Cardiac muscle cell (in vitro differentiated cells and primary cell): ENCODE measurements around the gene CDK5RAP2. TPM values are rescaled to one million over a fixed set of nuclear protein-coding genes. Genes with fewer than 3 reads are reported as not detected.

Source experiments
- DNase-seq, 2 donors: peaks; one replicate each; pipeline versions ENCODE4 v3.0.0 to v3.0.0-alpha.2; 2010 to 2017; ENCODE audit warnings: low read depth in 1 of 2, low spot score in 1 of 2
- H3K27ac ChIP-seq: fragments of 200-600 bp; sonication (generic); 2 replicates; pipeline ENCODE4 v1.5.1; 2016
- H3K27me3 ChIP-seq: fragments of 200-600 bp; sonication (generic); 2 replicates; pipeline ENCODE4 v1.6.0; 2016; ENCODE audit warnings: control low read depth
- H3K36me3 ChIP-seq: fragments of 200-600 bp; sonication (generic); 2 replicates; pipeline ENCODE4 v1.5.1; 2016; ENCODE audit warnings: control low read depth
- H3K4me1 ChIP-seq: fragments of 200-600 bp; sonication (generic); 2 replicates; pipeline ENCODE4 v1.8.1; 2017; ENCODE audit warnings: low read depth, mild to moderate bottlenecking, mixed run types
- H3K4me3 ChIP-seq: fragments of 200-600 bp; sonication (generic); 2 replicates; pipeline ENCODE4 v1.5.1; 2016; ENCODE audit warnings: mild to moderate bottlenecking
- H3K9me3 ChIP-seq: fragments of 200-600 bp; sonication (generic); 2 replicates; pipeline ENCODE4 v1.5.1; 2017; ENCODE audit warnings: low read depth, mild to moderate bottlenecking, control low read depth
- polyA plus RNA-seq: library from polyadenylated mRNA; unstranded; fragments of >200 nt; fragmentation: Nextera tagmentation; extraction: Ambion mirVana; gene quantifications from 2 replicates; pipeline ENCODE4 v1.2.1, GENCODE V29; 2016
- total RNA-seq: library from RNA; depleted of rRNA; stranded (reverse); fragments of >200 nt; gene quantifications from 2 replicates; pipeline ENCODE4 v1.2.3, GENCODE V29; 2016
- TF ChIP-seq, protein P1 (sequence below): IDR thresholded peaks from 2 replicates; pipeline ENCODE4 v1.5.1; 2012; ENCODE audit warnings: low read depth, mild to moderate bottlenecking, low read length

The CDK5RAP2 gene
- total and polyA plus RNA-seq, 2 experiments from 2014 or later, result 33.5 to 60.4 TPM

DNA sequence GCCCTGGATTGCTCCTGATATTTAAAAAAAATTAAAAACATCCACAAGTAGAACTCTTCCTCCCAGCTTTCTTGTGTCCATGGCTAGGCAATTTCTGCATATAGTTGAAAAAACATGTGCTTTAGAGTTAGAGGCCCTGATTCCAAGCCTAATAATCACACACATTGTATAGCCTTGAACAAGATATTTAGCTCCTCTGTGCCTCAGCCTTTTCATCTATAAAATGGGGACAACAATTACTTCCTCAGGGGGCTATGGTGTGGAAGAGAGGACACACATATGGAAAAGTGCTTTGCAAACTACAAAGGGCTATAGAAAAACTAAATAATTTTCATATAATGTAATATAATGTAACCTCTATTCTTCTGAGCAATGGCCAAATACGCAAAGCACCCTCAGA is 23.0 kb upstream of the CDK5RAP2 start:
- TF ChIP-seq, protein P1, sequence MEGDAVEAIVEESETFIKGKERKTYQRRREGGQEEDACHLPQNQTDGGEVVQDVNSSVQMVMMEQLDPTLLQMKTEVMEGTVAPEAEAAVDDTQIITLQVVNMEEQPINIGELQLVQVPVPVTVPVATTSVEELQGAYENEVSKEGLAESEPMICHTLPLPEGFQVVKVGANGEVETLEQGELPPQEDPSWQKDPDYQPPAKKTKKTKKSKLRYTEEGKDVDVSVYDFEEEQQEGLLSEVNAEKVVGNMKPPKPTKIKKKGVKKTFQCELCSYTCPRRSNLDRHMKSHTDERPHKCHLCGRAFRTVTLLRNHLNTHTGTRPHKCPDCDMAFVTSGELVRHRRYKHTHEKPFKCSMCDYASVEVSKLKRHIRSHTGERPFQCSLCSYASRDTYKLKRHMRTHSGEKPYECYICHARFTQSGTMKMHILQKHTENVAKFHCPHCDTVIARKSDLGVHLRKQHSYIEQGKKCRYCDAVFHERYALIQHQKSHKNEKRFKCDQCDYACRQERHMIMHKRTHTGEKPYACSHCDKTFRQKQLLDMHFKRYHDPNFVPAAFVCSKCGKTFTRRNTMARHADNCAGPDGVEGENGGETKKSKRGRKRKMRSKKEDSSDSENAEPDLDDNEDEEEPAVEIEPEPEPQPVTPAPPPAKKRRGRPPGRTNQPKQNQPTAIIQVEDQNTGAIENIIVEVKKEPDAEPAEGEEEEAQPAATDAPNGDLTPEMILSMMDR, result no peak
- Histone ChIP-seq H3K27me3 (no peaks in the 10 kb centered on the region), H3K27ac (no peak overlapping the region), H3K4me3 (no peak overlapping the region), H3K4me1 (no peaks in the 10 kb centered on the region), H3K36me3 (no peaks in the 10 kb centered on the region), H3K9me3 (no peaks in the 10 kb centered on the region)
- no peak for DNase-seq

DNA sequence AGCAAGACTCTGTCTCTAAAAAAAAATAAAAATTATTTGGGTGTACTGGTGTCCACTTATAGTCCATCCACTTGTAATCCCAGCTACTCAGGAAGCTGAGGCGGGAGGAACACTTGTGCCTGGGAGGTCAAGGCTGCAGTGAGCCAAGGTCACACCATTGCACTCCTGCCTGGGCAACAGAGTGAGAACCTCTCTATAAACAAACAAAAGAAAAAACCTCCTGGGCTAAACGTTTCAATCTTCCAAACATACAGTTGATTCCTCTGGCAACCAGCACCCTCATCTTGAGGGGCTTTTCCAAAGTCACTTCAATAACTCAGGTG is 13.9 kb upstream of the CDK5RAP2 start:
- Histone ChIP-seq H3K27me3 (no peaks in the 10 kb centered on the region), H3K36me3 (no peaks in the 10 kb centered on the region), H3K9me3 (no peaks in the 10 kb centered on the region), H3K4me1 (no peaks in the 10 kb centered on the region), H3K27ac (no peak overlapping the region), H3K4me3 (no peak overlapping the region)
- DNase-seq, result no peak
- TF ChIP-seq, protein P1, result no peak

DNA sequence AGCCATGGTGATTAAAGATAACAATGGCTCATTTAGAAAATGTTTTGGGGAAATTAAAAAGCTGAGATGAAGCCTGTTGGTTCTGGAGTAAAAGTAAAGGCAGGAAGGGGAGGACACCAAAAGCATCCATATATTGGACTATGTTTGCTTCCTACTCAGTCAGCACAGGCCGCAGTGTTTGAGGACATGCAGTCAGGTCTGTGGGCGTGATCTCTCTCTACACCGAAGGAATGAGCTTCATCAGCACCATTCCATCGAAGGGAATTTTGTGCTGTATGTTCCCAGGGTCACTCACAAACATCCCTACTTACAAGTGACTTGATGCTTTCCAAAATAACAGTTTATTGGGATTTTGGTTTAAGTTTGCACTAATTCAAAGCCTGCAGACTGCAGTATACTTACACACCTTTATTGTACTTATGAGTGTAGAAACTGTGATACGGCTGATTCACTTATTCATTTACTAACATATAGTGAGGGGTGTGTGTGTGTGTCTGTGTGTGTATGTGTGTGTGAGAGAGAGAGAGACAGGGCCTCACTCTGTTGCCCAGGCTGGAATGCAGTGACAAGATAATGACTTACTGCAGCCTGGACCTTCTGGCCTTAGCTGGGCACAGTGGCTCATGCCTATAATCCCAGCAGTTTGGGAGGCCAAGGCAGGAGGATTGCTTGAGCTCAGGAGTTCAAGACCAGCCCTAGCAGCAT is 13.4 kb upstream of the CDK5RAP2 start:
- Histone ChIP-seq H3K4me3 (no peak overlapping the region), H3K27me3 (no peaks in the 10 kb centered on the region), H3K27ac (no peak overlapping the region), H3K4me1 (no peaks in the 10 kb centered on the region), H3K9me3 (no peaks in the 10 kb centered on the region), H3K36me3 (no peaks in the 10 kb centered on the region)
- TF ChIP-seq, protein P1, result no peak
- DNase-seq, result no peak

DNA sequence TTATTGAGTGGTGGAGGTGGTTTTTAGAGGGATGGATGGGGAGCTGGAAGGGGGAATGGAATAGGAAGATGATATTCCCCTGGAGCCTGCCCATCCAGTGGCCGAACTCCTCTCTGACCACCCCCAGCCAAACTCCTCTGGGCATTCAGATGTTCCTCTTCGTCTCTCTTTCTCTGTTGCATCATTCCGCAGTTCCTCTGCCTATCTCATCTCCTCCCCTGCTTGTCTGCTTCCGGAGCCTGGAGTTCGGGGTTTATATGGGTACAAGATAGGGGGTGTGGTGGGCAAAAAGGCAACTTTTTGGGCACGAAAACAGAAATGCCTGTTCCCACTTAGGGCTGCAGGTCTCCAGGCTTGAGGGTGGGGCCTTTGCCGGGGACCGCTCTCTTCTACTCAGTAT is 12.2 kb upstream of the CDK5RAP2 start:
- no peaks in the 10 kb centered on the region for H3K9me3 ChIP-seq
- no peaks in the 10 kb centered on the region for H3K4me1 ChIP-seq
- no peaks in the 10 kb centered on the region for H3K27me3 ChIP-seq
- no peak for DNase-seq
- H3K36me3 ChIP-seq, result no peaks in the 10 kb centered on the region
- H3K27ac ChIP-seq, result no peak overlapping the region
- TF ChIP-seq, protein P1, result no peak
- H3K4me3 ChIP-seq, result no peak overlapping the region

DNA sequence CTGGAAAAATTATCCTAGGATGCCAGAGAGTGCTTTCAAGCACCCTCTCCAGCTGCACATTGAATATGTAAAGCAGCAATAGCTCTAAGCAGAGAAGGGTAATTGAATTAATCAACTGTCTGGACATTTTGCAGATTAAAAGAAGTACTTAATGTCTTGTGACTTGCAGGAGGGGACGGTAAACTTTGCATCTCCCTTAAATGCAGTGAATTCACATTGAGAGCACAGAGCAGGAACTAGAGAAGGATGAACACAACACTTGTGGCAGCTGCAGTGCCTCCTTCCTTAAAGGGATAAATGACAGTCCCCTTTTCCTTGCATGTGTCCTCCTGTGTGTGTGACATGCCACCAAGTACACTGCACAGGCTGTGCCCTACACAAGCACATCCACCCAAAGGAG is 7.4 kb upstream of the CDK5RAP2 start:
- no peak for DNase-seq

More for the DNA sequence above, 7.4 kb upstream of the CDK5RAP2 start:
- Histone ChIP-seq H3K27ac (no peak overlapping the region), H3K27me3 (no peaks in the 10 kb centered on the region), H3K9me3 (no peaks in the 10 kb centered on the region), H3K4me3 (no peak overlapping the region), H3K36me3 (no peaks in the 10 kb centered on the region), H3K4me1 (no peaks in the 10 kb centered on the region)
- TF ChIP-seq, protein P1, result no peak
